Stimulated activated naive CD4-positive, alpha-beta T cell (primary cell): Measurements from ENCODE around the gene CCDC77.
A peak's percentile ranks its signal among the peaks of the same experiment; 100 is the strongest.

Experiments
- DNase-seq, 6 experiments: peaks; one replicate each; lab custom pipeline; 2025; lab: John Stamatoyannopoulos, UW

The CCDC77 gene

GRCh38 chr12:452667-453210, 51.3 kb downstream of the CCDC77 start:
- peak in 5 of 6 experiments; percentile 10 to 62 (median 42) for DNase-seq

DNA sequence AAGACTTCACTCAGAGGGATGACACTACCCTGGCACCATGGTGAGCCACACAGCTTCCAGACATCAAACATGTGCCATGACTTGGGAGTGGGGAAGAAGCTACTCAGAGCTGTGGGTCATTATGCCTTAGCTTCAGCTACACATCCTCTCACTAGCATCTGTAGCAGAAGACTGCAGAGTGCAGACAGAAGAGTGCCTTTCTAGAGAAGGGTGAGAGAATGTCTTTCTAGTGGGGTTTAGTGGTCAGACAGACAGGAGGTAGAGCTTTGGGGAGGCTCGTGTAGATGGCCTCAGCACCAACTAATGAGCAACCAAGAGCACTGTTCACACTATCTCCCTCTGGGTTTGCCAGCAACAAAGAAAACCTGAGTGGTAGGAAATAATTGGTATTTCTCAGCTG, 53.4 kb downstream of the CCDC77 start:
- DNase-seq = no peak

- DNase-seq = no peak
These were observed 54.4 kb downstream of the CCDC77 start for GRCh38 chr12:455821-456220.

- DNase-seq = no peak
These were observed 56.2 kb downstream of the CCDC77 start for GRCh38 chr12:457676-458075.

DNA sequence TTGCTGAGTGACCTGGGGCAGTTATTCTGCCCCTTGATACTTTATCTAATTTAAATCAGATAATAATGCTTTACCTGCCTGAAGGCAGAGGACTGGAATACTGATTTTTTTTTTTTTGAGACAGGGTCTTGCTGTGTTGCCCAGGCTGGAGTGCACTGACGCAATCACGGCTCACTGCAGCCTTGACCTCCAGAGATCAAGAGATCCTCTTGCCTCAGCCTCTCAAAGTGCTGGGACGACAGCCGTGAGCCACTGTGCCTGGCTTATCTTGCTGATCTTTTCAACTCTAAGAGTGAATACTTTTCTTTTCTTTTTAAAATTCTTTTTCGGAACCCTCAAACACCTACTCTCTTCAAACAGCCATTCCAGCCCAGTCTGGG, 57.6 kb downstream of the CCDC77 start:
- no peak for DNase-seq

GRCh38 chr12:459430-460258, 58.2 kb downstream of the CCDC77 start, which contains the start of gene B4GALNT3:
TSS of gene B4GALNT3 (plus strand) at chr12:459939. CDS start at chr12:460377, 438 bp downstream.
- peak; percentile 12 to 50 (median 44) for DNase-seq

- peak in 5 of 6 experiments; percentile 12 to 38 (median 23) for DNase-seq
These were observed 59.1 kb downstream of the CCDC77 start for GRCh38 chr12:460261-461230.

DNA sequence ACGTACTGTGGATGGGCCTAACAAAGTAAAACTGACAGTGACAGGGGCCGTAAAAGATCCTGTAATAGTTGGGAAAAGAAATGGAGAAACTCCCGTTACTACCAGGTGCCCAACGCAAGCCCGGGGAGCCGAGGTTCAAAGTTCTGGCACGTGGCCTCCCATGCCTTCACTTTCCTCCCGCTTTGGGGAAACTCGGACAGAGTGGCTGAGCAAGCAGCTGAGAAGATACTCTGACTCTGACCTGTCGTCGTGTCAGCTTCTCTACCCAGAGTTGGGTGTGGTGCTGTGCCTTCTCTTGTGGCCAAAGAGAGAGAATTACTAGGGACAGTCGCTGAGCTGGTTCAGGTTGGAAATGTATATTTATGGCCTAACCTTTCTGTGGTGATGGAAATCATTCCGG, 60.0 kb downstream of the CCDC77 start:
- DNase-seq = no peak

- DNase-seq = no peak
These were observed 61.7 kb downstream of the CCDC77 start for GRCh38 chr12:462936-463705.

GRCh38 chr12:464484-465267, 63.2 kb downstream of the CCDC77 start:
- no peak for DNase-seq

DNA sequence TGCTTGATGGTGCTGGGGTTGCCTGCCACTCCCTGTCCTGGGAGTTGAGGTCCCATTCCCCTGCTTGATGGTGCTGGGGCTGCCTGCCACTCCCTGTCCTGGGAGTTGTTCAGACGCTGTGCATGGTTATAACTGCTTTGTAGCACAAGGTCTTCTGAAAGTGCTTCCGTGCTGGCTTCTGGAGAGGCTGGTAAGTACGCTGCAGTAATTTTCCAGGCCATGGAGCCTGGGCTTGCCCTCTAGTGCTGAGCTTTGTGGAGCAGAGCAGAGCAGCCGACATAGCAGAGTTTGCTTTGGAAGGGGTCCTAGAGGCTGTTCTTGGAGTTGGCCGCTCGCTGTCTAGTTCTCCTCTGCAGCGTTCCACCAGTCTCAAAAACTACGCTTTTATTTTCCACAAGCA, 64.6 kb downstream of the CCDC77 start:
- DNase-seq = no peak

DNA sequence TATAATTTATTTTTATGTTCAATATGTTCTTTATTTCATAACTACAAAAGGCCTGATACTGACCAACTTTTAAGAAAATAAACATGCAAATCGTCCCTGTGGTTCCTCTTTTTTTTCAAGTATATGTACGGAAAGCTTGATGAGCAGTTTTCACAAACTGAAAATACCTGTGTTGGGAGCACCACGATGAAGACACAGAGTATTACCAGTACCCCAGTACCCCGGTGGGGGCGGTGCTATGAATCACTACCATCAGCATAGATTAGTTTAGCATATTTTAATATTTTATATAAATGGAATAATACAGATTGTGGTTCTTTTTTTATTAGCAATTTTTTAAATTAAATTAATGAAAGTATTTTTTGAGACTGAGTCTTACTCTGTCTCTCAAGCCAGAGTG, 65.3 kb downstream of the CCDC77 start:
- no peak for DNase-seq

- DNase-seq = no peak
These were observed 66.1 kb downstream of the CCDC77 start for GRCh38 chr12:467591-467990.

DNA sequence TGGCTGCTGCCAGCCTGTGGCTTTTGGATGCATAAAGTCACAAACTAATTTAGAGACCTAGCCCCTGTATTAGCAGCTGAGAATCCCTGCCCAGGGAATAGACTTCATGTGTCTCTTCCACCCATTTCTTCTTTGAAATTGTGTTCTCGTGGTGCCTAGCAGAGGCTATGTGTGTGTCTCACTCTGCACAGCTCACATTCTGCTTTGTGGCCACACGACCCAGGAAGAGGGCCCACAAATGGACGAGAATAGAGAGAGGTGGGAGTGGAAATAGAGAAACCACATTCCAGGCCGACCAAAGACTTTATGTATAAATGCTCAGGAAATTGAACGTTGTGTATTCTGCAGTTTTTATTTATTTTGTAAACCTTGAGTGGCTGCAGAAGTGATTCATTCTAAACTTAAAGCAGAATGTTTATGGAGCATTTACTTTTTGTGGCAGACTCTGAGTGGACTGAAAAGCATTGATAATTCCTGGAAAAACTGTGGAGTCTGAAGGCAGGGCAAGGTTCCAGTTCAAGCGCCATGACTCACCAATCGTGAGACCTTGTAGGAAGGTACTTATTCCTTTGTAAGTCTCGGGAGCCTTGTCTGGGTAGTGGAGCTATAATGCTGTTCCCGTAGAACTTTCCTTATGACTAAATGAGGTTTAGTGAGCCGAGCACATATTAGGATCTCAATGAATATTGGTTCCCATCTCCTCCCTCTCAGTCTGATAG, 67.4 kb downstream of the CCDC77 start:
- DNase-seq = no peak

- DNase-seq = no peak
These were observed 68.7 kb downstream of the CCDC77 start for GRCh38 chr12:470133-470532.

DNA sequence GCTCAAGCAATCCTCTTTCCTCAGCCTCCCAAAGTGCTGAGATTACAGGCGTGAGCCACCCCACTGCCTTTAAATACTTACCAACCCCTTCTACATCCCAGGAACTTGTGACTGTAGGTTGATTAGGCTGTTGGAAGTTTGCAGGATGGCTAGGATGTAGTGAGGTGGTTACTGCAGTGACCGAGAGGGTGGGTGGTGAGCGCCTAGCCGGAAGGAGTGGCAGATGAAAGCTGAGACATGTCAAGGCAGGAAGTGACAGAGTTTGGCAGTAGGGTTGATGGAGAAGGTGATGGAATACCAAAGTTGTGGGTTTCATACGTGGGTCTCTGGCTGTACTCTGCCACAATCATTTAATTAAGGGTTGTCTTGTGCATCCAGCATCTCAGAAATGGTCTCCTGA, 71.8 kb downstream of the CCDC77 start:
- no peak for DNase-seq

DNA sequence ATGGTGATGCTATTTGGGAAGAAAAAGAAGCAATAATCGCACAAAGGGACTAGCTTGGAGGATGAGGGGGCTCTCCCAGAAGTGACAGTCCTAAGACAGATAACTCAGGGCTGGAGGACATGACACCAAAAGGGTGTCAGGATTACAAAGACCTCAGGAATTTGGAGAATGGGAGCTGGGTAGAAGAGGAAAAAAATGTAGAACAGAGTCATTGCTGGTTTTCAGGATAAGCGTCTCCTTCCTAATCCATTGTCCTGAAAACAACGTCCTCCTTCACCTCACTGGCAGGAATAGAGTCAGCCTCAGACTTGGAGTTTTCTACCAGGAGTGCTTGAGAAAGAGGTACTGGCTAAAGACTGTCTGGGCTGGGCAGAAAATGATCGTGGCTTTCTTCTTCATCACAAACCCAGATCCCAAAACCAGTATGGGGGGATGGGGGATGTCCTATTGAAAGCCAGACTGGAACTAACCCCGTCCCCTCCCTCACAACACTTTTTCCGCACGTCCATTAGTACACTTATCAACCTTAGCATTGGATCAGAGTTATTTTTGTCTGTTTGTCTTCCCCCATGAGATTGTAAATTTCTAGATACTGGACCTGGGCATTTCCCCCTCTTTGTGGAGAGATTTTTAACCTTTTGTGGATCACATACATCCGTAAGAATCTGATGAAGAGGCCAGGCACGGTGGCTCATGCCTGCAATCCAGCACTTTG, 72.6 kb downstream of the CCDC77 start:
- no peak for DNase-seq

DNA sequence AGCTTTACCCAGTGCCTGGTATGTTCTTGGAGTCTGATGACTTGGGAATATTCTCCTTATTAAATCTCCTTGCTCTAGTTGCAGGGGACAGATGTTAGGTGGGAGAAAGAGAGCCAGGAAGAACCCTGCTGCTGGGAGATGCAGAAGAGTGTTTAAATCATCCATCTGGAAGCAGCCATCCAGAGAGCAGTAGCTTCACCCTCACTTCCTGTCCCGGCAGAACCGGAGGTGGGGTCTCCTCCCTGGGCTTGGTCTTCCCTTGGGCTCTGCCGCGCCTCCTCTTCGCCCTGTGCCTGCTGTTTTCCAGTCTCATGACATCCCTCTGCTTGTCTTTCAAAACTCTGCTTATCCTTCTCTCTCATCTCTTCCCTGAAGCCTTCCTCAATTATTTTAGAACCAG, 73.8 kb downstream of the CCDC77 start:
- DNase-seq = no peak

DNA sequence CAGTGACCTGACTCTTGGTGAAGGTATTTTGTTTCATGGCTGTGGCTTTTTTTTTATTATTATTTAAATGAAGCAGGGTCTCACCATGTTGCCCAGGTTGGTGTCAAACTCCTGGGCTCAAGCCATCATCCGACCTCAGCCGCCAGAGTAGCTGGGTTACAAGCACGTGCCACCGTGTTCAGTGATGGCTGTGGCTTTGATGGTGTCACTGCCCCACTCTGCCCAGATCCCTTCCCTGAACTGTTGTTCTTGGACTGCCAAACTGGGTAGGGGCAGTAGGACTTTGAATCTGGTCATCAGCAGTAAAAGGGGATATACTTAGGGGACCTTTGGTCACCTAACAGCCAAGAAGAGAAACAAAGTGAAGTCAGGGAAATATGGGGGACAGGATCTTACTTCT, 77.7 kb downstream of the CCDC77 start:
- no peak for DNase-seq
